Fibroblast of lung (primary cell): ENCODE results near the gene FTCDNL1. TPM values are rescaled to one million over a fixed set of nuclear protein-coding genes. Genes with fewer than 3 reads are reported as not detected.

Experiments used
- DNase-seq, 2 donors: peaks; one replicate each; pipeline versions ENCODE4 v3.0.0 to v3.0.0-alpha.2; 2010; ENCODE audit warnings: low read depth in 2 of 2
- H2AFZ ChIP-seq: 2 replicates; pipeline ENCODE4 v1.5.1; 2012; ENCODE audit warnings: low read length, control low read depth, inconsistent platforms
- H3K27ac ChIP-seq: 2 replicates; pipeline ENCODE4 v1.5.1; 2011; ENCODE audit warnings: low read length, control low read depth; ENCODE audit not compliant: insufficient read depth
- H3K27me3 ChIP-seq: 2 replicates; pipeline ENCODE4 v1.5.1; 2011; ENCODE audit warnings: mild to moderate bottlenecking, low read length; ENCODE audit not compliant: control insufficient read depth, insufficient read depth
- H3K36me3 ChIP-seq: 2 replicates; pipeline ENCODE4 v1.5.1; 2011; ENCODE audit warnings: low read length; ENCODE audit not compliant: control insufficient read depth, insufficient read depth
- H3K4me1 ChIP-seq: 2 replicates; pipeline ENCODE4 v1.5.1; 2011; ENCODE audit warnings: low read length; ENCODE audit not compliant: control insufficient read depth, insufficient read depth; ENCODE audit errors: extremely low read depth
- H3K4me2 ChIP-seq: 2 replicates; pipeline ENCODE4 v1.5.1; 2011; ENCODE audit warnings: low read length, control low read depth; ENCODE audit not compliant: insufficient read depth; ENCODE audit errors: extremely low read depth
- H3K4me3 ChIP-seq, 4 experiments: fragments of 200-600 bp in 1 of 4; sonication (generic) in 1 of 4; replicated peaks in 1 of 4; 2 replicates each; pipeline ENCODE4 v1.5.1; 2011 to 2016; ENCODE audit warnings: low read length in 4 of 4, low read depth in 3 of 4, mild to moderate bottlenecking in 3 of 4, control low read depth in 2 of 4, inconsistent platforms in 1 of 4, mixed read lengths in 1 of 4; ENCODE audit not compliant: insufficient read depth in 1 of 4; ENCODE audit errors: control extremely low read depth in 1 of 4
- H3K79me2 ChIP-seq: 2 replicates; pipeline ENCODE4 v1.5.1; 2012; ENCODE audit warnings: mild to moderate bottlenecking, low read length, inconsistent platforms; ENCODE audit not compliant: control insufficient read depth, insufficient read depth
- H3K9ac ChIP-seq: 2 replicates; pipeline ENCODE4 v1.5.1; 2011; ENCODE audit warnings: mild to moderate bottlenecking, low read length, control low read depth; ENCODE audit not compliant: insufficient read depth
- H3K9me3 ChIP-seq: 2 replicates; pipeline ENCODE4 v1.5.1; 2012; ENCODE audit warnings: low read depth, low read length; ENCODE audit not compliant: control insufficient read depth, insufficient read depth
- H4K20me1 ChIP-seq: 2 replicates; pipeline ENCODE4 v1.5.1; 2011; ENCODE audit warnings: low read length; ENCODE audit not compliant: control insufficient read depth, insufficient read depth; ENCODE audit errors: extremely low read depth
- EZH2 ChIP-seq: IDR thresholded peaks from 2 replicates; pipeline ENCODE4 v1.5.1; 2012; ENCODE audit warnings: low read length, control low read depth, mild to moderate bottlenecking; ENCODE audit errors: missing control alignments
- polyA plus RNA-seq, 2 donors: library from polyadenylated mRNA; depleted of rRNA in 1 of 2; stranded (reverse) in 1 of 2; unstranded in 1 of 2; fragments of >200 nt; gene quantifications; 2 replicates each; pipeline ENCODE4 v1.2.1, GENCODE V29; 2011 to 2012; ENCODE audit warnings: missing spikeins in 1 of 2
- total RNA-seq: library from RNA; depleted of rRNA; stranded (reverse); fragments of >200 nt; gene quantifications from 2 replicates; pipeline ENCODE4 v1.2.1, GENCODE V29; 2014
- TF ChIP-seq, protein P1 (sequence below), 2 donors: IDR thresholded peaks in 1 of 2; conservative IDR thresholded peaks in 1 of 2; 1 replicate in 1 of 2; 2 replicates in 1 of 2; pipeline ENCODE4 v1.5.1; 2011 to 2012; ENCODE audit warnings: low read length in 2 of 2, control low read depth in 1 of 2, inconsistent platforms in 1 of 2, low read depth in 1 of 2, mild to moderate bottlenecking in 1 of 2

The FTCDNL1 gene
- total and polyA plus RNA-seq, 2 donors (not counting 1 experiment from before 2014, with no cell fraction given): 1.0 to 3.6 TPM

DNA sequence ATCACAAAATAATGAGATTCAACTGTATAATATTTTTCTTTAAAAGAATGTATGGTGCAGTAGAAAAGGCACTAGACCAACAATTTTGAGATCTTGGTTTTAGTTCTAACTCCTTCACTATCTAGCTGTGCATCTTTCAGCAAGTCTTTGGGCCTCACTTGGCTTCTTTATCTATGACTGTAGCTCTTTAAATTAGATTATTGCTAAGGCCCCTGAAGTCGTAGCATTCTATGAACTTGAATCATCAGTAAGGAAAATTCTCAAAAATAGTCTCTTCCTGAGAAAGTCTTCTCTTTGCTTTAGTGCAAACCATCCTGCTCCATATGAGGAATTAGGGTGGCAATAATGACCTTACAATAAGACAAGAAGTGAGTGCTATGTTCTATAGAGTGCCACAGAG lies 140.4 kb downstream of the FTCDNL1 start:
- H3K36me3 ChIP-seq: no peaks in the 10 kb centered on the region
- no peak overlapping the region for H3K9ac ChIP-seq
- DNase-seq: no peak
- no peaks in the 10 kb centered on the region for H4K20me1 ChIP-seq
- H3K27me3 ChIP-seq: no peaks in the 10 kb centered on the region
- no peaks in the 10 kb centered on the region for H3K9me3 ChIP-seq
- H3K4me2 ChIP-seq: no peak overlapping the region
- H3K4me1 ChIP-seq: no peaks in the 10 kb centered on the region
- H2AFZ ChIP-seq: no peak overlapping the region
- no peaks in the 10 kb centered on the region for H3K79me2 ChIP-seq
- no peak overlapping the region for H3K27ac ChIP-seq
- TF ChIP-seq, protein P1, sequence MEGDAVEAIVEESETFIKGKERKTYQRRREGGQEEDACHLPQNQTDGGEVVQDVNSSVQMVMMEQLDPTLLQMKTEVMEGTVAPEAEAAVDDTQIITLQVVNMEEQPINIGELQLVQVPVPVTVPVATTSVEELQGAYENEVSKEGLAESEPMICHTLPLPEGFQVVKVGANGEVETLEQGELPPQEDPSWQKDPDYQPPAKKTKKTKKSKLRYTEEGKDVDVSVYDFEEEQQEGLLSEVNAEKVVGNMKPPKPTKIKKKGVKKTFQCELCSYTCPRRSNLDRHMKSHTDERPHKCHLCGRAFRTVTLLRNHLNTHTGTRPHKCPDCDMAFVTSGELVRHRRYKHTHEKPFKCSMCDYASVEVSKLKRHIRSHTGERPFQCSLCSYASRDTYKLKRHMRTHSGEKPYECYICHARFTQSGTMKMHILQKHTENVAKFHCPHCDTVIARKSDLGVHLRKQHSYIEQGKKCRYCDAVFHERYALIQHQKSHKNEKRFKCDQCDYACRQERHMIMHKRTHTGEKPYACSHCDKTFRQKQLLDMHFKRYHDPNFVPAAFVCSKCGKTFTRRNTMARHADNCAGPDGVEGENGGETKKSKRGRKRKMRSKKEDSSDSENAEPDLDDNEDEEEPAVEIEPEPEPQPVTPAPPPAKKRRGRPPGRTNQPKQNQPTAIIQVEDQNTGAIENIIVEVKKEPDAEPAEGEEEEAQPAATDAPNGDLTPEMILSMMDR (conservative IDR thresholded peaks at IDR 0.05 in 1 of 2, IDR thresholded peaks at IDR 0.05 in 1 of 2; ENCODE audit: low read depth in 1 of 2, low read length in 2 of 2): no peak
- TF ChIP-seq EZH2: no peak
- no peak overlapping the region for H3K4me3 ChIP-seq

Other genes with a start within 250 kb of the FTCDNL1 start
- gene C2orf69, start 60.1 kb upstream of the FTCDNL1 start, total RNA-seq: 10.5 and 13.2 TPM in 2 replicates
- 9.6 and 10.3 TPM in 2 replicates for gene C2orf69, start 60.1 kb upstream of the FTCDNL1 start, polyA plus RNA-seq
- gene TYW5, start 104.3 kb upstream of the FTCDNL1 start, total RNA-seq: 7.4 and 10.1 TPM in 2 replicates
- 5.3 and 5.8 TPM in 2 replicates for gene TYW5, start 104.3 kb upstream of the FTCDNL1 start, polyA plus RNA-seq
- 22.6 and 24.8 TPM in 2 replicates for gene MAIP1, start 104.4 kb upstream of the FTCDNL1 start, total RNA-seq
- 14.5 and 17.2 TPM in 2 replicates for gene MAIP1, start 104.4 kb upstream of the FTCDNL1 start, polyA plus RNA-seq